Thymus (tissue), 11 donors: ENCODE data around the gene LIPA. TPM values are rescaled to one million over a fixed set of nuclear protein-coding genes. Genes with fewer than 3 reads are reported as not detected.

Experiments
- DNase-seq, 9 donors: peaks; one replicate each; pipeline ENCODE4 v3.0.0-alpha.2; 2013; ENCODE audit warnings: low spot score in 9 of 9, low read depth in 6 of 9, missing footprints in 1 of 9
- H3K27ac ChIP-seq, 2 donors: one replicate each; pipeline ENCODE4 v1.5.1; 2013; ENCODE audit warnings: control low read depth in 1 of 2, low read depth in 1 of 2, low read length in 1 of 2, mild to moderate bottlenecking in 1 of 2, moderate library complexity in 1 of 2
- H3K27me3 ChIP-seq, 2 donors: one replicate each; pipeline ENCODE4 v1.5.1; 2013; ENCODE audit warnings: low read length in 1 of 2; ENCODE audit not compliant: control insufficient read depth in 2 of 2, insufficient read depth in 1 of 2
- H3K36me3 ChIP-seq, 2 donors: one replicate each; pipeline ENCODE4 v1.5.1; 2013; ENCODE audit warnings: low read length in 1 of 2, mild to moderate bottlenecking in 1 of 2, moderate library complexity in 1 of 2; ENCODE audit not compliant: control insufficient read depth in 2 of 2, insufficient read depth in 2 of 2
- H3K4me1 ChIP-seq, 2 donors: one replicate each; pipeline ENCODE4 v1.5.1; 2013; ENCODE audit warnings: low read length in 2 of 2; ENCODE audit not compliant: control insufficient read depth in 2 of 2, insufficient read depth in 2 of 2
- H3K4me3 ChIP-seq, 2 donors: one replicate each; pipeline ENCODE4 v1.5.1; 2013; ENCODE audit warnings: low read length in 2 of 2, control low read depth in 1 of 2, mild to moderate bottlenecking in 1 of 2
- H3K9me3 ChIP-seq, 2 donors: one replicate each; pipeline ENCODE4 v1.5.1; 2013; ENCODE audit warnings: low read length in 1 of 2, mild to moderate bottlenecking in 1 of 2; ENCODE audit not compliant: control insufficient read depth in 2 of 2, insufficient read depth in 1 of 2
- WGBS: extraction: QIAGEN DNeasy Blood & Tissue Kit; methylation state at CpG from one replicate; pipeline ENCODE4 v1.1.7; 2013; 5-methylcytosine and 5-hydroxymethylcytosine counted together
- polyA plus RNA-seq: library from polyadenylated mRNA; stranded (reverse); fragments of 200-250 nt; gene quantifications from one replicate; pipeline ENCODE4 v1.2.3, GENCODE V29; 2013
- total RNA-seq: library from RNA; stranded (reverse); fragments of 120-200 nt; gene quantifications from one replicate; pipeline ENCODE4 v1.2.4, GENCODE V29; 2013
- donor health status: healthy.

Gene LIPA
- total and polyA plus RNA-seq, 2 donors, result 45.9 to 62.3 TPM

DNA sequence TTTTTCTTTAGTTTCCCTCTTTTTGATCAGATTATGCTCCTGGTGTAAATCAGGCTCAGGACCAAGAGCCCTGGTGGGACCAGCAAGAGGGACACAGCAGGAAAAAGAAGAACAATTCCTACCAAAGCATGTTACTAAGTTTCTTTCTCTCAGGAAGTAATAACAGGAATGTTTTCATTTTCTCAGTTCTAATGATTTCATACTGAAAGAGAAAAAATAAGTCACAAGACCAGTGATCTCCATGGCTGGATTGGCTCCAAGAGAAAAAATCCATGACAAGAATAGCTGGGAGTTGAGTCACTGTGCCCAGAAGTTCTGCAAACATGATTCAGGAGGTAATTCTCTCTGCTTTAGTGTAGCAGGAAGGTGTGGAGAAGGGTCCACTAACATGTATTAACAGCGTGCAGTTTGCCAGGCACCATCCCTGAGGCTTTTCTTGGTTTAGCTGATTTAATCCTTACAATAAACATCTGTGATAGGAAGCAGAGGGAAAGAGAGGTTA, 26.5 kb upstream of the LIPA start:
- Histone ChIP-seq H3K4me1 (no peaks in the 10 kb centered on the region), H3K27ac (peak overlapping the region; percentile 63 to 69), H3K36me3 (no peaks in the 10 kb centered on the region), H3K27me3 (no peaks in the 10 kb centered on the region), H3K9me3 (no peaks in the 10 kb centered on the region), H3K4me3 (no peak overlapping the region)
- 95% methylated on average over 1 of the region's 1 CpG for WGBS
- DNase-seq, result peak in 1 of 9 donors; percentile 19

DNA sequence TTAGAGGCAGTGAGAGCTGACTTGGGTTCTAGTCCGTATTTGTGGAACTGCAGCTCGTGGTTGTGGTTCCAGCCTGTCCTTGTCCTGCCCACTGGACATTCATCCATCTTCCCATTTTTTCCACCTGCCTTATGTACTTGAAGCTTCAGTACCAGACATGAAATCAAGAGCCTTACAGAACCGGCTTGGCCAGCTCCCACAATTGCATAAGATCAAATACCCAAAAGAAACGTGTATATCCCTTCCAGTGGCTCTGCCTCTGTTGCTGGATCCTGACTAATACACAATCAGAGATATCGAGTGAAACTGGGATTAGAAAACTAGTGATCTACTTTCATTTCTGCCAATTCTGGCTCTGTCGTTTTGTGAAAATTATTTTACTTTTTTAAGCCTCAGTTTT, 23.8 kb upstream of the LIPA start:
- WGBS, result 94% methylated on average over 6 of the region's 6 CpGs
- Histone ChIP-seq H3K27me3 (no peaks in the 10 kb centered on the region), H3K4me1 (no peaks in the 10 kb centered on the region), H3K9me3 (no peaks in the 10 kb centered on the region), H3K36me3 (no peaks in the 10 kb centered on the region), H3K27ac (peak overlapping the region in 1 of 2 donors; percentile 73), H3K4me3 (no peak overlapping the region)
- no peak for DNase-seq

DNA sequence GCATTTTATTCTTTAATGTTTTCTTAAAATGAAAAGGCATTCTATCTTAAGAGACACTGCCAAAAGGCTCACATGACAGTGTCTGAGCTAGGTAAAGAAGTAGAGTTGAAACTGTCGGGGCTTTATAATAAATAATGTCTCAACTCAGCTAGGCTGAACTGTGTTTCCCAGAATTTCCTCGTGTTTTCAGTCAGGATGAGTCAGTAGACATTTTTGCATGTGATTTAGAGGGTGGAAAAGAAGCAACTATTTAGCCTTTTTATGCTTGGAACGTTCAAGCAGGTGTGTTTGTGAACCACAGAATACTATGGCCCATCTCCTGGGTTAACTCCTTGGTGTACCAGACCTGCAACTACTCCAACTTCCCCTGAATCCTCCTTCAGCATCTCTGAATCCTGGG, 23.4 kb upstream of the LIPA start:
- no peak for DNase-seq
- H3K4me3 ChIP-seq, result no peak overlapping the region
- H3K4me1 ChIP-seq, result no peaks in the 10 kb centered on the region
- H3K9me3 ChIP-seq, result no peaks in the 10 kb centered on the region
- H3K27ac ChIP-seq, result peak overlapping the region in 1 of 2 donors; percentile 73
- no peaks in the 10 kb centered on the region for H3K36me3 ChIP-seq
- H3K27me3 ChIP-seq, result no peaks in the 10 kb centered on the region
- WGBS, result 83% methylated on average over 3 of the region's 3 CpGs

DNA sequence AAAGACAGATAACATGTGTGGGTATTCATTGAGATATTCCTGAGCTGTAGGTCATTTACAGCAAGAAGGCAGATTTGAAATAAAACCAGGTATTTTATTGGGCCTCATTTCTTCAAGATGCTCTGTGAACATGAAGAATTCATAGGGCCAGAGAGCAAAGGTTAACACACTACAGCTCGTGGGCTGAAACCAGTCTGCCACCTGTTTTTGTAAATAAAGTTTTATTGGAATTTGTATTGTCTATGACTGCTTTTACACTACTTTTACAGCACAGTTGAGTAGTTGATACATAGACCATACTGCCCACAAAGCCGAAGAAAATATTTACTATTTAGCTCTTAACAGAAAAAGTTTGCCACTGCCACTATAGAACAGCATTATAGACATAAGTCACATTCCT, 22.1 kb upstream of the LIPA start:
- H3K9me3 ChIP-seq, result no peaks in the 10 kb centered on the region
- H3K27ac ChIP-seq, result no peak overlapping the region
- 97% methylated on average over 2 of the region's 2 CpGs for WGBS
- DNase-seq, result no peak
- H3K36me3 ChIP-seq, result no peaks in the 10 kb centered on the region
- H3K4me3 ChIP-seq, result no peak overlapping the region
- no peaks in the 10 kb centered on the region for H3K4me1 ChIP-seq
- no peaks in the 10 kb centered on the region for H3K27me3 ChIP-seq

DNA sequence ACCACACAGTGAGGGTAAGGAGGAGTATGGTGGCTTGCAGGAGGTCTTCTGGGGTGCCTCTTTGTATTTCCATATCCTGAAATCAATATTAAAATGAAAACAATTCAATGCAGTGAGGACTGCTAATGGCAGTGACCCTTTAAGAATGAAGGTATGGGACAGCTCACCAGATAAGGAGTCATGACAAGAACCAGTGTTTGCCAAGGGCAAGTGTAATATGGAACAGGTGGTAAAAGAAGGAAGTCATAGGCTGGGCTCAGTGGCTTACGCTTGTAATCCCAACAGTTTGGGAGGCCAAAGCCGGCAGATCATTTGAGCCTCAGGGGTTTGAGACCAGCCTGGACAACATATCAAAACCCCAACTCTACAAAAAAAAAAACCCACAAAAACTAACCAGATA, 20.0 kb upstream of the LIPA start:
- Histone ChIP-seq H3K4me1 (no peaks in the 10 kb centered on the region), H3K27me3 (no peaks in the 10 kb centered on the region), H3K27ac (no peak overlapping the region), H3K36me3 (no peaks in the 10 kb centered on the region), H3K4me3 (no peak overlapping the region), H3K9me3 (no peaks in the 10 kb centered on the region)
- no peak for DNase-seq
- WGBS, result 97% methylated on average over 2 of the region's 2 CpGs

DNA sequence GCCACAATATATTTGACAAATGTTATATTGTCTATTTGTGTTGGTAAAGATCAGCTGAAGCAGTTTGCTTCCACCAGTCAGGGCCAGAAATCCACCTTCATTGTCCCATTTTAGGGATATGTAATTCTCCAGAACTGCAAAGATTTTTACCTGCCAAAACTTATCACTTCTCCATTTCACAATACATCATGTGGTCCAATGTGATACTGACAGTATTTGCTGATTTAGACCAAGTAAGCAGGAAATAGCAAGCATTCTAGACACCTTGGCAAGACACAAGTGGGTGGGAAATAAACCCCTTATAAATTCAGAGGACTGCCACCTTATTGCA, 18.5 kb upstream of the LIPA start:
- Histone ChIP-seq H3K9me3 (no peaks in the 10 kb centered on the region), H3K36me3 (no peaks in the 10 kb centered on the region), H3K4me3 (no peak overlapping the region), H3K27me3 (no peaks in the 10 kb centered on the region), H3K4me1 (no peaks in the 10 kb centered on the region), H3K27ac (no peak overlapping the region)
- no peak for DNase-seq

DNA sequence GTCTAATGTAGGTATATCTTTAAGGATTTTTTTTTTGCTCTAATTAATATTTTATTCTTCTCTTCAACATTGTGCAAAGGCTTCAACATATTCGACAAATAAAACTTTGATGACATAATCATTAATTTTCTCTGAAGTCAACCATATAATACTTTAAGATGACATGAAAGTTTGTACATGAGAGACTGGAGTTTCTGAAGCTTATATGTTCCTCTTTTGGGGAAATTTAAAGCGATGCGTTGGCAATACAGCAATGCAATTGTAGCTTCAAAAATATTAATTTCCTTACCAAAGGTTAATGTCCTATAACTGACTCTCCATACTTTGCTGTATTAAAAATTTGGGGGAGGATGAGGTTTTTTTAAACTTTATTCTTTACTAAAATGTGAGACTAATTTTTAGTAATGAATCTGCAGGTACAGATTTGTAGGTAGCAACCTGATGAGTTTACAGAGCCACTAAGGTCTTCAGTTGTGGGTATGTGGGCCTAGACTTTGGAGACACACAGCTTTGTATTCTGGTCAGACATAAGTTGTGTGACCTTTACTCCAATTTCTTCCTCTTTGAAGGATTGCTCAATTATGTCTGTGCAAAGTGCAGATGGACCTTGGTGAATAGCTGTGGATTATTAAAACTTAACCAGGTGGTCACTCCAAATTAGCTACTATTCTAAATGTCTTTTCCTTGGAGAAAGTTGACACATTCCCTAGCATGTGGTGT, 18.0 kb upstream of the LIPA start:
- Histone ChIP-seq H3K27ac (no peak overlapping the region), H3K9me3 (peaks cover 0 to 4% of the 10 kb centered on the region in 2 donors), H3K4me3 (no peak overlapping the region), H3K36me3 (no peaks in the 10 kb centered on the region), H3K4me1 (no peaks in the 10 kb centered on the region), H3K27me3 (no peaks in the 10 kb centered on the region)
- WGBS, result 96% methylated on average over 3 of the region's 3 CpGs
- no peak for DNase-seq

DNA sequence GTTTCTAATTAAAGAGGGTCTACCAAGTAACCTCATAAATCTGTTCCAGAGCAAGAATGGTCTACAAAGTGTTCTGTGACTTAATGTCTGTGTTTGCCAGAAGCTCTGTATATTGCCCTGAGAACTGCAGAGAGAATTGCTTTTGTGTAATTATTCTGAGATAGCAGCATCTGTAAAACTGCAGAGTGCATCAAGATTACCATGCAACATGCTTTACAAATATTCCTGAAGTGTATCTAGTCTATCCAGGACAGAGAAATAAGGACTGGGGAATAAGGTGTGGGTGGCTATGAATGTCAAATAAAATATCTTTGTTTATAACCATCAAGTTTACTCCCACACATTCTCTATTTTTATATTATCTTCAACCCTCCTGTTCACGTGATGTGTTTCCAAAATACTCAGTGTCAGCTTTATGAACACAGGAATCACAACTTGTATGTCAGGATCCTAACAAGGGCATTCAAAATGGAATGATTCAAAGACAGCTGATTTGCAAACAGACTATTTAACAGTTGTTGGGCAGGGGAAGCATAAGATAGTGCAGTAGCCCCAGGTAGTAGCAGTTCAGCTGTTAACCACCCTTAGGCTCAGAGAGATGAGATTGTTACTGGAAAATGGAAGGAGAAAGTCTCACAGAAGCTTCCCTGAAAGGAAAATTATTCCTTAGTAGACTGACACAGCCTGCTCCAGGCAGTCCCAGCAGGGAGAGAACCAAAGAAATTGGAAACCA, 15.3 kb upstream of the LIPA start:
- 91% methylated on average over 1 of the region's 1 CpG for WGBS
- no peak for DNase-seq
- no peaks in the 10 kb centered on the region for H3K36me3 ChIP-seq
- H3K27ac ChIP-seq, result no peak overlapping the region
- H3K9me3 ChIP-seq, result peaks cover 0 to 15% of the 10 kb centered on the region in 2 donors
- H3K4me3 ChIP-seq, result no peak overlapping the region
- H3K27me3 ChIP-seq, result no peaks in the 10 kb centered on the region
- H3K4me1 ChIP-seq, result no peaks in the 10 kb centered on the region

DNA sequence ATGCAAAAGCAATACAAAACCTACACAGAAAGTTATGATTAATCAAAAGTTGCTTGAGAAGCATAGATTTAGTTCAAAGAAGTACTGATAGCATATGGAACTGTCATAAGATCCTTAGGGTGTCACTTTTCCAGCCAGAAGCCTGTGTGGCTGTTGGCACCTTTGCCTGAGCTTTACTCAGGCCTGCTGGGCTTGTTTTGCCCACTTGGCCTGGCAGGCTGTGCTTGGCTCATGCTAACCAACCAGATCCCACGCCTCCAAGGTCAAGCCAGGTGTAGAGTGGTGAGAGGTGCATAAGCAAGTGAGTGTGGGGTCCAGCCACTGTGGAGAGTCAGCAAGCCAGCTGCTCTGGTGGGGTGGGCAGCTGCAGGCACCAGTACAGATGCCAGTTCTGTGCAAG, 12.0 kb upstream of the LIPA start:
- WGBS, result 100% methylated on average over 1 of the region's 1 CpG
- H3K9me3 ChIP-seq, result peaks cover 0 to 15% of the 10 kb centered on the region in 2 donors
- peaks cover 0 to 4% of the 10 kb centered on the region in 2 donors for H3K4me1 ChIP-seq
- H3K27me3 ChIP-seq, result no peaks in the 10 kb centered on the region
- no peaks in the 10 kb centered on the region for H3K36me3 ChIP-seq
- H3K27ac ChIP-seq, result no peak overlapping the region
- H3K4me3 ChIP-seq, result no peak overlapping the region
- DNase-seq, result no peak
